Fibroblast of skin of left quadriceps (primary cell): ENCODE results near the gene SREBF2.

Source experiments
- DNase-seq, 2 experiments: peaks; one replicate each; pipeline ENCODE4 v3.0.0-alpha.2; 2013; ENCODE audit warnings: low read depth in 2 of 2

The SREBF2 gene

DNA sequence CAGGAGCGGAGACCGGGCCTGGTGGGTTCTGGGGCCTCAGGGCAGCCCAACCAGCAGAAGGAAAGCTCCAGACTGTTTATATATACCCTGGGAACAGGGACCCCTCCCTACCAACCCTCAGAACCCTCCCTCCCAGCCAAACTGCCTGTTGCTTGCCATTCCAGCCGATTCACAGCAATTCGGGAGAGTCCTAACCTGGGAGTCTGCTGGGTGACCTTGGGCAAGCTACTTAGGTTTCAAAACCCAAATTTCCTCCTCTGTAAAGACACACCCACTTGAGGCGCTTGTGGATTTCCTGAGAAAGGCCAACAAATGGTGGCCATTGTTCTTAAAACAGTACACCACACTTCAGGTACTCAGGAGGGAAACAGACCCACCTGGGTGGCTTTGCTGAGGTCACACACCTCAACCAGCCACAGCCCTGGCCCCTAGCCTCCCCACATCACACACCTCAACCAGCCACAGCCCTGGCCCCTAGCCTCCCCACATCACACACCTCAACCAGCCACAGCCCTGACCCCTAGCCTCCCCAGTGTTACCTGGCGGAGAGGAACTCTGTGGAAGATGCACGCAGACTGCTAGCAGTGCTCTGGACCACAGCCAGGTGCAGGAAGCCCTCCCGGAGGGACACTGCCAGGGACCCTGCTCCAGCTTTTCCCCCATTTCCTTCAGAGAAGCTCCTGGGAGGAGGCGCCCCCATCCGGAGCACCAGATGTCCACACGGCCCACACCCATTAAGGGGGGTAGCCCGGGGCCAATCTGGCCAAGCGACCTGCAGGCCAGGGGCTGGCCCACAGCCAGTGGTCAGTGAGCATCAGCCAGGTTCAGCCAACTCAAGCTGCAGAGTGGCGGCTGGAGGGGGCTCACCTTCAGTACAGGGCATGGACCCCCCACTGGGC, 75.8 kb downstream of the SREBF2 start:
- no peak for DNase-seq

DNA sequence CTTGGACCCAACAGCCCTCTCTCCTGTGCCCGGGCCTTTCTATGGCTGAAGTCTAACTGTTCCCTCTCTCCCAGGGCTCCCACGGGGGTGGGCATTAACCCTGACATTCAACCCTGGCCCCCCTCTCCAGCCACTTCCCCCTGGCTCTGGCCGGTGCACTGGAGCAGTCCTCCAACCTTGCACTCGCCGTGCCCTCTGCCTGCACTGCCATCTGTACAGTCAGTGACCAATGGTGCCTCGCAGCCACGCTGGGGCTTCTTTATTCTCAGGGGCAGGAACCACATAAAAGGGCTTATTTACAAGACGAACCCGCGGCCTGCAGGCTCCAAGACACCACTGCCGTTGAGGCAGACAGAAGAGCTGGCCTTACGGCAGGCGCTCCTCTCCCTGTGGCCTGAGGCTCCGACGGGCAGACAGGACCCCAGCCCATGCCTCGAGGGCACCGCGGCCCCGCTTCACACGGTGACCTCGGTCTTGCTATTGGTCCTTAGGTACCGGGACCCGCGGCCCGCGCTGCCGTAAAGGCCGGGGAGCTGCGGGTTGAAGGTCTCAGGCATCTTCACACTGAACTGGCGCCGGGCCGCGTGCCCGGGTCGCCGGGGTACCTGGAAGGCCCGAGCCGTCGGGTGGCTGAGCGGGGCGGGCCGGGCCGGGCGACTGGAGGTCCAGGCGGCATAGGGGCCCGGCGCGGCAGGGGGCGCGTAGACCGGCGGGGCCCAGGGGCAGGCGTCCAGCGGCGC, 76.6 kb downstream of the SREBF2 start:
- no peak for DNase-seq

DNA sequence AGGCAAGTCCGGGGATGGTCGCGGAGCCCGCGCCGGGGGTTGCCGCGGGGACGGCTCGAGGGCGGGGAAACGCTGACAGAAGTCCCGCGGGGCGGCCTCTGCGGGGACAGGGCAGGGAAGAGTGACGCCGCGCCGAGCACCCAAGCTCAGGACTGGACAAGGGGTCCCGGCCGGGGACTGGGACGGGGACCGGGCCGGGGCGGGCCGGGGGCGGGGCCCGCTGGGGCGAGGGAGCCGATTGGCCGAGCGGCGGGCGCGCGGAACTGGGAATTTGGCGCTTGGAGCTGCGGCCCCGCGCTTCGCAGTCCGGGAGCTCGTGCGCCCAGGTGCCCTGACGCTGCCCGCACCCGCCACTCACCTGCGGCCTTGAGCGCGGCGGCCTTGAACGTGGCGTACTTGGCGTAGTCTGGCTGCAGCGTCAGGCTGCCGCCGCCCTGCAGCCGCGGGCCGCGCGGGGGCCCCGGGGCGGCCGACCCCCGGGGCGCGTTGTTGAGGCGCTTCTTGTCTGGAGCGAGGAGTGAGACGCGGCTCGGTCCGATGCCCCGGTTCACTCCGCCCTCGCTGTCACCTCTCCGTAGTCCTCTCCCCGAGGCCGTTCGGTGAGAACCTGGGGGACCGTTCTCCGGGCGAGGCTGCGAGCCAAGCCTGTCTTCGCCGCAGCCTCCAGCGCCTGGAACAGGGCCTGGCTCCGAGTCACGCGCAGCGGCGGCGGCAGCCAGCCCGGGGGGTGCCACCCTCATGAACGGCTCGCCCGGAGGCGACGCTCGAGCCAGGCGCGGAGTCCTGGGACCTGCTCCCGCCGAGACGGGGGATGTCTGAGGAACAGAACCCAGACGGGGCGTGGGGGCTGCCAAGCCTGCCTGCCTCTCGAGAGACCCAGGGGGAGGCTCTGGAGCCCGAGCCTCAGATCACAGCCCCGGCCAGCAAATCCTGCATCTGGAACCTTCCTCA, 77.4 kb downstream of the SREBF2 start:
- no peak for DNase-seq

DNA sequence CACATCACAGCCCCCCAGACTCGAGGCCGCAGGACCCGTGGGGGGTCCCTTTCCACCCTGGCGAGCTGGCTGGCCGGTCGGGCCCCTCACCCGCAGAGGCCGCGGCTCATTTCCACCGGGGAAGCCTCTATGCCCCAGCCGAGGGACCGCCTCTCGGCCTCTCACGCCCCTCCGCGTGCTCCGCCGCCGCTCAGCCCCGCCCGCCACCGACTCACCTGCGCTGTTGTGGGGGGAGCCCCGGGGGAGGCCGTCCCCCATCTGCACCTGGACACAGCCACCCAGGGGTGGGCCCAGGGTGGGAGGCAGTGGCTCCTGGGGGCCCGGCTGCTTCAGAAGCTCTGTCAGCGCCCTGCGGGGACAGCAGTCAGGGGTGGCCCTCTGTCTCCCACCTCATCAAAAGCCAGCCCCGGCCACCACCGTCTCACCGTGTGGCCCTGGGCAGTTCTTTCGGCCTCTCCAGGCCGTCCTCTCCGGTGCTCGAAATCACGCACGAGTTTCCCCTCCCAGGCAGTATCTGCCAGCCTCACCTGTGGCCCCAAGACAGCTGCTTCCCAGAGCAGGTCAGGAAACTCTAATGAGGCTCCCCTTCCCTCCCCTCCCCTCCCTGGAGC, 78.2 kb downstream of the SREBF2 start:
- no peak for DNase-seq

DNA sequence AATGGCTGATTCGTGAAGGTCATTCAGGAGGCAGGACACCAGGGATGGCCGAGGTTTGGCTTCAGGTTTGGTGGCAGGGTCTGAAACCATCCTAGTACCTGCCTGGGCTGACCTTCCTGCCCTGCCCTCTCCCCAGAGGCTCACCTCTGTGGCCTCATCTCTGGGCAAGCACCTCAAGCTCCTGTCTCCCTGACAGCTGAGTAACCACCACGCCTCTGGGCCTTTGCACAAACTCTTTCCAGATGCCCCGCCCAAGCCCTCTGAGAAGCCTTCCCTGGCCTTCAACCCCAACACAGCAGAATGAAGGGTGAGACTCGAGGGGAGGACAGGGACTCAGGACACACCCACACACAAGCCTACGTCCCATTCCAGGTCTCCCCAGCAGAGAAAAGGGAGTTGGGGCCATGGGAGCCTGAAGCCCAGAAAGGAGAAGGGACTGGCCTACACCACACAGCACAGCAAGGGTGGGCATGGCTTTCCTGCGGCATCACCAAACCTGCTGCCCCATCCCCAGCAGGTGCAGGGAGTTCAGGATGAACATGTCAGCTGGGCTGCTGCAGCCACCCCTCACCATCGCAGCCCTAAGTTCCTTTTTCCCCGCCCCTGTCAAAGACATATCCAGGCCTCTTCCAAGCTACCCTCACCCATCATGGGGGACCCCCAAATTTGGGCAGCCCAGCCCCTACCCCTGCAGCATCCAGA, 79.6 kb downstream of the SREBF2 start:
- no peak for DNase-seq

DNA sequence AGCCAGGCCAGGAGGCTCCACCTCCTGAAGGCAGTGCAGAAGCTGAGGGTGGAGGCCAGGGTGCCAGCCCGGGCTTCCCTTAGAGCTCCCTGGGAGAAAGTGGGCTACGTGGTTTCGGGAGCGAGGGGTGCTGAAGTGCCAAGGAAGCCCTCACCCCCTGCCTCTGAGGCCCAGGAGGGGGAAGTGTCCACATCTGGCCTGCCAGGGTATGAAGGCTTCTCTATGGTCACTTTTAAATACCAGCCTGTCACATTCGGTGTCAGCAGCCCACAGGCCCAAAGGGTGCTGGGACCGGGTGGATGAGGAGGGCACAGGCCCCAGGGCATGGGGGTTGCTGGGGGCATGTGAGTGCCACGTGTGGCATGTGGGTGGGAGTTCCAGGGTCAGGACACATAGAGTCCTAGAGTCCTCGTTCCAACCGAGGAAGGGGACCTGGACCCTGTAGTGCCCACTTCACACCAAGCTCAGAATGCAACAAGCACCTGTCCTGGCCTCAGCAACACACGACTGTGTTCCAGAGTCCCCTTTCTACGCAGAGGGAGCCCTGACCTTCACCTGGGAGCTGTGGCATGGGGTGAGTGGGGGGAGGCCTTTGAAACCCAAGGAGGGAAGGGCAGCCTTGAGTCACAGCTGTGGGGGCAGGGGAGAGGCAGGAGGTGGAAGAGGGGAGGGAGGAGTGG, 80.3 kb downstream of the SREBF2 start:
- no peak for DNase-seq

DNA sequence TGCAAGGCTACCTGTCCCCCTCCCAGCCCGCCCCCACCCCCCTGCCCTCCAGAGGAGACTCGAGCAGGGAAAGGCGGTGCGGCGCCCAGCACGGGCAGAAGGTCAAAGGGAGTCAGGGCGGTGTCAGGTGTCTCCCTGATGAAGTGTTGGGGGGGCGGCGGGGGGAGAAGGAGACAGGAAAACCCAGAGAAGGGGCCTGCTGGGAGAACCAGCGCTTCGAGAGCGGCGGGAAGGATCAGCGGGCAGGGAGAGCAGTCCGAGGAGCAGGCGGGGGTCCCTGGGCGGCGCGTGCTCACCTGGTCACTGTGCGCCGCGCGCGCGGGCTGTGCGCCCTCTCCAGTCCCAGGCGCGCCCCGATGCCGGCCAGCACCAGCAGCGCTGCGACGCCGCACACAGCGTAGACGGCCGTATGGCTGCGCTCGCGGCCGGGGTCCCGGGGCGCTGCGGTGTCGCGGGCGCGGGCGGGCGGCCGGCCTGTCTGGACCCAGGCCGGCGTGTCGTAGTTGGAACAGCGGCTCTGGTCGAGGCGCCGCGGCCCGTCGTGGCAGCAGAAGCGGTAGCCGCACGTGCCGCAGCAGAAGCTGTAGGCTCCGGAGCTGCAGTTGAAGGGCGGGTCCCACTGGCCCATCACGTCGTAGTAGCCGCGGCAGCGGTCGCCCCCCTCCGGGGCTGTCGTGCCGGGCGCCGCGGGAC, 81.1 kb downstream of the SREBF2 start:
- no peak for DNase-seq

DNA sequence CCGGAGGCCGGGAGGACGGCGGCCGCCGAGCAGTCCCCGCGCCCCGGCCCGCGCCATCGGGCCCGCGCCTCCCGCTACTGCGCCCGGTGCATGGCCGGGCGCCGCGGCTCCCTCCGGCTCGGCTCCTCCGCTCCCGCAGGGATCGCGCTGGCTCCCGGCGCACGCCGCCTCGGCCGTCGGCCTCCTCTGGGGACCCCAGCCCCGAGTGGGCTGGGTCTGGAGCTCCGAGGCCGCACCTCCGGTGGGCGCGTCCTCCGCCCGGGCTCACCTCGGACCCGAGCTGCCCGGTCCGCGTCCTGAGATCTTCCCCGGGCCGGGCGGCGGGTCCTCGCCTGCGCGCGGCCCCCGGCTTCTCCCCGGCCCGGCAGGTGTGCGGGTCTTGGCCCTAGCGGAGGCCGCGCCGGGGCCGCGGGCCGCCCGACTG, 81.7 kb downstream of the SREBF2 start:
- no peak for DNase-seq

DNA sequence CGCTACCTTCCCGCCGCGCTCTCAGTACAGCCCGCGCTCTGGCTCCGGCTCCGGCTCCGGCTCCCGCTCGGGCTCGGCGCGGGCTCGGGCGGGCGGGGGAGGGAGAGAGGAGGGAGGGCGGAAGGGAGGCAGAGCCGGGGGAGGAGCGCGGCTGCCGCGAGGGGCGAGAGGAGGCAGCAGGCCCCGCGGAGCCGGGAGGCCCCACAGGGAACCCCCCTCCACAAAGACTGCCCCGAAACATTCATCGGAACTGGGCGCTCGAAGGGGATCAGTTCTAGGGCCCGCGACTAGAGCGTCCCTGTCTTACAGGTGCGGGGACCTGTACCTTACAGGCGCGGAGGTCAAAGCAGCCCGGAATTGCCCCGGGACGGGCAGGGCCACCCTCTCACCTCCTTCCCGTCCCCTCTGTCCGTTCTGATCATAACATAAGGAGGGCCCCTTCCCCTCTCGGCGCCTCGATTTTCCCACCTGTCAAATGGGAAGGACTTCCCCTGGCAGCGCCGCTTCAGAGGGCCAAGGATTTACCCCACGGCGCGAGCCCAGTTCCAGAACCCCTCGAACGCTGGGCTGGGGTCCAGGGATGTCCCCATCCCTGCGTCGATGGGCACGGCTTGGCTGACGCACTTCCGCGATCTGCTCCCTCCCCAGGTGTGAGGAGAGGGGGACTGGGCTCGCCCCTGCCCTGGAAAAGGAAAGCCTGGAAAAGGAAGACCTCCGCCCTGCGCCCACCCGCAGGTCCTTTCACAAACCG, 82.3 kb downstream of the SREBF2 start, which contains the start of gene SHISA8:
Gene SHISA8 (minus strand): TSS at position 40 of the 751 bp plus-strand sequence. CDS start 407 bp downstream, outside the sequence.
- no peak for DNase-seq

DNA sequence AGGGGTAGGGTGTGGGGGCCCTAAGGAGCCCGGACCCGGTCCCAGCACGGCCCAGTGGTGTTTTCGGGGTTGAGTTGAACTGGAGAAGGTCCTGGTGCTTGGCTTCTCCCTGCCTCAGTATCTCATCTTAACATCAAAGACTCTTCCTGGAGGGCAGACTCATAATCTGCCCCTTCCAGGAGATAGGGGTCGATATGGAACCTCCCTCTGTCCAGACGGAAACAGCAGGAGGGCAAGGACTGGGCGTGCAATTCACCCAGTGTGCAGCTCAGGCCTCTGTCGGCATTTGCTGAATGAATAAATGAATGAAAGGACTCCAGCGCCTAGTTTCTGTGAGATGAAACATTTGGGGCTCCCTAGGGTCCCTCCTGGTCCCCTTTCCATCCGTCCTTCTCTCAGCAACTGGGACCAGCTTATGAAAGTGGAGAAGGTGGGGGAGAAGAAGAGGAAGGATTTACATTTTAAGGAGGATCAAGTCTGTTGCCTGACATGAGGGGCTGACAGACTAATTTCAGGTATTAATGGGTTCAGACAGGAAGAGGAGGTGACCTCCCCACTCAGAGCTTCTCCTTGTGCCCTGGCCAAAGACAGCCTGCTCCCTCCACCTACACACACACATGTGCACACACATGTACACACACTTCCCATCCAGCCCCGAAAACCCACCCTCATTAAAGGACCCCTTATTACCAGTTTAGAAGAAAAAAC, 83.0 kb downstream of the SREBF2 start:
- no peak for DNase-seq

DNA sequence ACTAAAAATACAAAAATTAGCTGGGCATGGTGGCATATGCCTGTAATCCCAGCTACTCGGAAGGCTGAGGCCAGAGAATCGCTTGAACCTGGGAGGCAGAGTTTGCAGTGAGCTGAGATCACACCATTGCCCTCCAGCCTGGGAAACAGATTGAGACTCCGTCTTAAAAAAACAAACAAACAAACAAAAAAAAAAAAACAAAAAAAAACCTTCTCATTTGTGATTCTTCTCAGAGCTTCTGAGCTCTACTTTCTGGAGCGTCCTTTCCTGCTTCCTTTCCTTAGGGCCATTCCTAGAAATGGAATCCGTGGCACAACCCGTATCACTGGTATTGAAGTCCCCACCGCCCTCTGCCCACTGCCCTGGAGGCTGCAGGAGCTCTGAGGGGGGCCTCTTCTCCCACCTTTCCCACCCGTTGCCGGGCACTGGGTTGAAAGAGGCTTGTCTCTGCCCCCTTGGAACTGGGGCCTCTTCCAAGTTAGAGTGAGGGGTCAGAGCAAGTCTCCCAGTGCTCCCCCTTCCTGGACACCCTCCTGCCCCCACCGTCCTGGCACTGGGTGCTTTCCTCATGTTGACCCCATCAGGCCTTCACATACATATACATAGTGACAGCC, 83.9 kb downstream of the SREBF2 start:
- no peak for DNase-seq

DNA sequence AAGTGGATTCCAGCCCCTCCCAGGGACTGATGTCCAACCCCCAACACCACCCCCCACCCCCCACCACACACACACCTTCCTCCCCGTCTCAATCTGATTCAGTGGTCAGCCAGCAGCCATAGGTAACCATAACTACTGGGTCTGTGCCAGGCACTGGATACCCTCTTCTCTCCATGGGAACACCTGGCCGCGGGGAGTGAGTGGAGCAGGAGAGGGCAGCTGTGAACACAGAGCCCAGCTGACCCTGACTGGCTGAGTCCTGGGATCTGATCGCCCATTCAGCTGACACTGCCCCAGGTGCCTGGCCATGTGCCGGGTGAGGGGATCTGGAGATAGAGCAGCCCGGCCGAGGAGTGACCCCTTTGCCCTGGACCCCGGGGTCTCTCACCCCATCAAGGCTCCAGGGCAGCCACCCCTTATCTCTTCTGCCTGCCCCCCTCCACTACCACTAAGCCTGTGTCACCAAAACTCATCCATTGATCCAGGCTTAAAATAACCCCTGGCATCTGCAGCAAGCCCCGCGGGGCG, 84.5 kb downstream of the SREBF2 start:
- DNase-seq: no peak

DNA sequence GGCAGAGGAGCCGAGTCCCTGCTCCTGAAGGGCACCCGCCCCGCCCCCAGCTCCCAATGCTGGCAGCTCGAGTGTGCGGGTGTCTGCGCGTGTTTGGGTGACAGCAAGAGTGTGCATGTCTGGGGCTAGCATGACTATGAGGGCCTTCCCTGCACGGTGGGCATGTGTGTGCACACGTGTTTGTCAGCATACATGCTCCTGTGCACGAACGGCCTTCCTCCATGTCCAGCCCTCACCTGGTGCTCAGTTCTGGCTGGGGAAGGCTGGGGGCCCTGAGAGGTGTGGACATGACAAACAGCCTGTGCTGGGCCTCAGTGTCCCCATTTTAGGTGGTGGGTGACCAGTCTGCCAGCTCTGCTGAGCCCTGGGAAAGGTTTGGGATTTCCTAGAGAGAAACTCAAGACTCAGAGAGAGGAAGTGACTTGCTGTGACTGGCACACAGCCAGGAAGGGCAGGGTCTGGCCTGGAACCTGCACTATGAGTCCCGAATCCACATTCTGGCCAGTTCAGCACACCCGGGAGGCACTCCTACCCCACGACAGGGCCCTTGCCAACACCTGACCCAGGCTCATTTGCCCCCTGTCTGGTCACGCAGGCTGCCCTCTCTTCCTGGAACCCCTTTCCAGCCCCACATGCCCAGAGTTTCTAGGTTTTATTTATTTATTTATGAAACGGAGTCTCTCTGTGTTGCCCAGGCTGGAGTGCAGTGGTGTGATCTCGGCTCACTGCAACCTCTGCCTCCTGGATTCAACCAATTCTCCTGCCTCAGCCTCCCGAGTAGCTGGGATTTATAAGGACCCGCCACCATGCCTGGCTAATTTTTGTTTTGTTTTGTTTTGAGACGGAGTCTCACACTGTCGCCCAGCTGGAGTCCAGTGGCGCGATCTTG, 85.2 kb downstream of the SREBF2 start:
- no peak for DNase-seq

DNA sequence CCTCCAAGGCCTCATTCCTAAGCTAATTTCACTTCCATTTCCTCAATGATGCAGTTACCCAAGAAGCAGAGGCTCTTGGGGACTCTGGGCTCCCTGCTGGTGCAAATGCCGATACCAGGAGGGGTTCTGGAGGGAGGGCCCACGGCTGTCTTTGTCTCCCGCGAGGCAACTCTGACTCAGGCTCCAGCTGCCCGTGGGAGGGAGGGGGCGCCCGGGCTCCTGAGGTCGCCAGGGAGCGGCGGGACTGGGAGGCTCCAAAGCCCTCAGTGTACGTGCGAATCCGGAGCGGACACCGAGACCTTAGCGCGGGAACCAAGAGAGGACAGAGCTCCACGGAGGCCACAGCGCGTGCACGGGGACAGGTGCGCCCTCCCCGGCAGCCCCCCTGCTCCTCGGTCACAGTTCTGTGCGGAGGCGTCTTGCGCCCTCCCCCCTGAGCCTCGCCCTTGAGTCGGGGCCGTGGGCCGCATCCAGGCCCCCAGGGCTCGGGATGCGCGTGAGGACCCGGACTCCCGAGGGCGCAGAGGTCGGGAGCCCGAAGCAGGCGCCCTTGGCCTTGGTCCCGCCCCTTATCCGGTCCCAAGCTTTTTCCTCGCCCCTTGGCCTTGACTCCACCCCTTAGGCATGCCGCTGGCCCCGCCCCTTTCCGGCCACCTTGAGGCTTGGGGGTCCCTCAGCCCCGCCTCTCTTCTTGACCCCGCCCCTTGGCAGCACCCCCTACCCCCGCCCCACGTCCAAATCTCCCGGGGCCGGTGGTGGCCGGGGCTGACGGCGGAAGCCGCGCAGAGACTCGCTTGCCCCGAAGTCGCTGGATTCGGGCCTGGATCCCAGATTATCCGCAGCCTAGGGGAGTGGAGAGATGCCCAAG, 86.7 kb downstream of the SREBF2 start:
- no peak for DNase-seq

DNA sequence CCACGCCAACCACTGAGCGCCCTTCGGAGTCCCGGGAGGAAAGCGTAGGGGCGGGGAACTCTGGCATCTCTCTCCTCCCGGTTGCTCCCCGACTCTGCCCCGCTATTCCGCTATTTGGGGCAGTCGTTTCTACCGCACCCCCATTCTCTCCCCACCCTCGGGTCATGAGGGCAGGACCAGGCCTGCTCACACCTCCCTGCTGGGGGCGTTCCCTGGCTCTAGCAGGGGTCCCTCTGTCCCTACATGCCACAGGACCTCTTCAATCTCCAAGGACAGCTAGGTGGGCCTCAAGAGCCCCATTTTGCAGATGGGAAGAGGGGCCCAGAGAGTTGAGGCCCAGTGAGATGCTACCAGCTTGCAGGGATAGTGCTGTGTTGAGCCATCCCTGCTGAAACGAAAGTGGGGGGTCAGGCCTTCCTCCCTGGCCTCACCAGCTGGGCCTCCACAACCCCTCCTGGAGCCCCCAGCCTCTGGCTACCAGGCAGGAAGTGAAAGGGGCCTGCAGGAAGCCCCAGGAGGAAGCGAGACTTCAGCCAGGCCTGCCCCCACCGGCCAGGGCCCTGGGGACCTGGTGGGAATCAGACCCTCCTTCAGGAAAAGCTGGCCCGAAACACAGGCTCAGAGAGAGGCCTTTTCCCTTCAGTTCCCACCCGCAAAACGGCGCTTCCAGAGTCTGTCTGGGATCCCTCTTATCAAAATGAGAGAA, 87.5 kb downstream of the SREBF2 start:
- DNase-seq: no peak
